ENCODE data around the gene CREB3L2.

DNA sequence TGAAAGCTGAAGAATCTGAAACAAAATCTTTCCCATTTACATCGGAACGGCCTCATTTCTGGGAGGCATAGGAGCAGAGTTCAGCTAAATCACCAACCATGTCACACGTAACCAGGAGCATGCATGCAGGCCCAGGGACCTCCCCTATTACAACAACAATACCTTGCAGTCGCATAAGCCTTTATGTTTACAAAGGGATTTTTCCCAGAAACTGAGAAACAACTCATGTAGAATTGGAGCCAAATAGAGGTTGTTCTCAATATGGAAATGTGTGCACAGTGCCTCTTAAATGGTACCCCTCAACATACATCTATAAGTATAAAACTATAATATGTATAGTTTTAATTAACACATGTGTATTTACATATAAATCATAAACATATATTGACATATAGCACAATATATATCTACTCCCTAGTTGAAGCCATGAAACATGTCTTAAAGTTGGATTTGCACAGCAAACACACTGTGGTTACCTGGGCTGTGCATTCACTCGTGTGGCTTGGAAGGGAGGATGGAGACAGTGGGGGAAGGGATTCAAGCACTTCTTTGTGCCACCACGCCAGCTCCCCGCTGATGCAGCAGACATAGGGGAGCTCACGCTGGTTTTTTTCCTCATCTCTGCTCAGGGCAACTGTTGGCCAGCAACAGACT, 120.2 kb downstream of the CREB3L2 start:
- TF ChIP-seq, protein P1, sequence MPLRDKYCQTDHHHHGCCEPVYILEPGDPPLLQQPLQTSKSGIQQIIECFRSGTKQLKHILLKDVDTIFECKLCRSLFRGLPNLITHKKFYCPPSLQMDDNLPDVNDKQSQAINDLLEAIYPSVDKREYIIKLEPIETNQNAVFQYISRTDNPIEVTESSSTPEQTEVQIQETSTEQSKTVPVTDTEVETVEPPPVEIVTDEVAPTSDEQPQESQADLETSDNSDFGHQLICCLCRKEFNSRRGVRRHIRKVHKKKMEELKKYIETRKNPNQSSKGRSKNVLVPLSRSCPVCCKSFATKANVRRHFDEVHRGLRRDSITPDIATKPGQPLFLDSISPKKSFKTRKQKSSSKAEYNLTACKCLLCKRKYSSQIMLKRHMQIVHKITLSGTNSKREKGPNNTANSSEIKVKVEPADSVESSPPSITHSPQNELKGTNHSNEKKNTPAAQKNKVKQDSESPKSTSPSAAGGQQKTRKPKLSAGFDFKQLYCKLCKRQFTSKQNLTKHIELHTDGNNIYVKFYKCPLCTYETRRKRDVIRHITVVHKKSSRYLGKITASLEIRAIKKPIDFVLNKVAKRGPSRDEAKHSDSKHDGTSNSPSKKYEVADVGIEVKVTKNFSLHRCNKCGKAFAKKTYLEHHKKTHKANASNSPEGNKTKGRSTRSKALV (CRISPR knock-in tag; IDR thresholded peaks at IDR 0.05): no peak
- TF ChIP-seq EZH2 (conservative IDR thresholded peaks at IDR 0.05; ENCODE audit: low read depth, low read length) (no peak), NR1H2 (CRISPR knock-in tag; IDR thresholded peaks at IDR 0.05; ENCODE audit: borderline replicate concordance, low read depth) (no peak), POLR2AphosphoS5 (IDR thresholded peaks at IDR 0.05; ENCODE audit: low read depth, low read length) (no peak)
- TF ChIP-seq, protein P2, sequence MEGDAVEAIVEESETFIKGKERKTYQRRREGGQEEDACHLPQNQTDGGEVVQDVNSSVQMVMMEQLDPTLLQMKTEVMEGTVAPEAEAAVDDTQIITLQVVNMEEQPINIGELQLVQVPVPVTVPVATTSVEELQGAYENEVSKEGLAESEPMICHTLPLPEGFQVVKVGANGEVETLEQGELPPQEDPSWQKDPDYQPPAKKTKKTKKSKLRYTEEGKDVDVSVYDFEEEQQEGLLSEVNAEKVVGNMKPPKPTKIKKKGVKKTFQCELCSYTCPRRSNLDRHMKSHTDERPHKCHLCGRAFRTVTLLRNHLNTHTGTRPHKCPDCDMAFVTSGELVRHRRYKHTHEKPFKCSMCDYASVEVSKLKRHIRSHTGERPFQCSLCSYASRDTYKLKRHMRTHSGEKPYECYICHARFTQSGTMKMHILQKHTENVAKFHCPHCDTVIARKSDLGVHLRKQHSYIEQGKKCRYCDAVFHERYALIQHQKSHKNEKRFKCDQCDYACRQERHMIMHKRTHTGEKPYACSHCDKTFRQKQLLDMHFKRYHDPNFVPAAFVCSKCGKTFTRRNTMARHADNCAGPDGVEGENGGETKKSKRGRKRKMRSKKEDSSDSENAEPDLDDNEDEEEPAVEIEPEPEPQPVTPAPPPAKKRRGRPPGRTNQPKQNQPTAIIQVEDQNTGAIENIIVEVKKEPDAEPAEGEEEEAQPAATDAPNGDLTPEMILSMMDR (CRISPR knock-in tag; IDR thresholded peaks at IDR 0.05): no peak
- TF ChIP-seq, protein P3, sequence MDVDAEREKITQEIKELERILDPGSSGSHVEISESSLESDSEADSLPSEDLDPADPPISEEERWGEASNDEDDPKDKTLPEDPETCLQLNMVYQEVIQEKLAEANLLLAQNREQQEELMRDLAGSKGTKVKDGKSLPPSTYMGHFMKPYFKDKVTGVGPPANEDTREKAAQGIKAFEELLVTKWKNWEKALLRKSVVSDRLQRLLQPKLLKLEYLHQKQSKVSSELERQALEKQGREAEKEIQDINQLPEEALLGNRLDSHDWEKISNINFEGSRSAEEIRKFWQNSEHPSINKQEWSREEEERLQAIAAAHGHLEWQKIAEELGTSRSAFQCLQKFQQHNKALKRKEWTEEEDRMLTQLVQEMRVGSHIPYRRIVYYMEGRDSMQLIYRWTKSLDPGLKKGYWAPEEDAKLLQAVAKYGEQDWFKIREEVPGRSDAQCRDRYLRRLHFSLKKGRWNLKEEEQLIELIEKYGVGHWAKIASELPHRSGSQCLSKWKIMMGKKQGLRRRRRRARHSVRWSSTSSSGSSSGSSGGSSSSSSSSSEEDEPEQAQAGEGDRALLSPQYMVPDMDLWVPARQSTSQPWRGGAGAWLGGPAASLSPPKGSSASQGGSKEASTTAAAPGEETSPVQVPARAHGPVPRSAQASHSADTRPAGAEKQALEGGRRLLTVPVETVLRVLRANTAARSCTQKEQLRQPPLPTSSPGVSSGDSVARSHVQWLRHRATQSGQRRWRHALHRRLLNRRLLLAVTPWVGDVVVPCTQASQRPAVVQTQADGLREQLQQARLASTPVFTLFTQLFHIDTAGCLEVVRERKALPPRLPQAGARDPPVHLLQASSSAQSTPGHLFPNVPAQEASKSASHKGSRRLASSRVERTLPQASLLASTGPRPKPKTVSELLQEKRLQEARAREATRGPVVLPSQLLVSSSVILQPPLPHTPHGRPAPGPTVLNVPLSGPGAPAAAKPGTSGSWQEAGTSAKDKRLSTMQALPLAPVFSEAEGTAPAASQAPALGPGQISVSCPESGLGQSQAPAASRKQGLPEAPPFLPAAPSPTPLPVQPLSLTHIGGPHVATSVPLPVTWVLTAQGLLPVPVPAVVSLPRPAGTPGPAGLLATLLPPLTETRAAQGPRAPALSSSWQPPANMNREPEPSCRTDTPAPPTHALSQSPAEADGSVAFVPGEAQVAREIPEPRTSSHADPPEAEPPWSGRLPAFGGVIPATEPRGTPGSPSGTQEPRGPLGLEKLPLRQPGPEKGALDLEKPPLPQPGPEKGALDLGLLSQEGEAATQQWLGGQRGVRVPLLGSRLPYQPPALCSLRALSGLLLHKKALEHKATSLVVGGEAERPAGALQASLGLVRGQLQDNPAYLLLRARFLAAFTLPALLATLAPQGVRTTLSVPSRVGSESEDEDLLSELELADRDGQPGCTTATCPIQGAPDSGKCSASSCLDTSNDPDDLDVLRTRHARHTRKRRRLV (CRISPR knock-in tag; IDR thresholded peaks at IDR 0.05): no peak
